Tracheal epithelial cell (primary cell): Measurements from ENCODE around the gene CREM. TPM values are rescaled to one million over a fixed set of nuclear protein-coding genes. Genes with fewer than 3 reads are reported as not detected.

Source experiments
- total RNA-seq: library from RNA; depleted of rRNA; stranded (reverse); fragments of >200 nt; gene quantifications from 2 replicates; pipeline ENCODE4 v1.2.1, GENCODE V29; 2014

CREM gene
- total RNA-seq, result 14.5 and 19.6 TPM in 2 replicates

DNA sequence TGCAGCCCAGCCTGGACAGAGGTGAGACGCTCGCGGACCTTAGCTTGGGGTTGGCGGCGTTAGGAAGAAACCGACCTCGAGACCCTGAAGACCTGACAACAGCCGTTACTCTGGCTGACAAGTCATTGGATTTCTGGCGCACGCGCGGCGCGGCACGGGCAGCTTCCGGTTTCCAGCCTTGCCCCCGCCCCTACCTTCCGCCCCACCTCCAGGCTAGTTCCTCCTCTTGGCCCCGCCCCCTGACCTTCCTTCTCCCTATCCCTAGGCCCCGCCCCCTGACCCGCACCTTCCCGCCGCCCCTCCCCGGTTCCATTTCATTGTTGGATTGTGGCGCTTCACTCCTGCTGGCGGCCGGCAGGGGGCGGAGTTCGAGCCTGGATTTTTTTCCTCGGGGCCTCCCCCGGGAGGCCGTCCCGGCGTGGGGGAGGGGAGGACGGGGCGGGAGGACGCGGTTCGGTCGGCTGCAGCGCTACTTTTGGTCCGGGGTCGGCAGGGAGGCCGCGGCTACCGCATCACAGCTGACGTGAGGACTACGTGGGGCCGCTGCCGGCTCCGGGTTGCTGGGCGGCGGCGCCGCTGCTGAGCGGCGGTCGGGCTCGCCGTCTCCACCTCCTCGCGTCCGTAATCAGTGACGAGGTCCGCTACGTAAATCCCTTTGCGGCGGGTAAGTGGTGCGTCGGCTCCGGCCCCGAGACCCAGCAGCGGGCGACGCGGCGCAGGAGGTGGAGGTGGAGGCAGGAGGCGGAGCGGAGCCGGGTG is at the start of gene CREM:
Gene CREM, plus strand, starts transcription at position 317 of the 759 bp plus-strand sequence. CDS start 10,990 bp downstream, outside the sequence.

DNA sequence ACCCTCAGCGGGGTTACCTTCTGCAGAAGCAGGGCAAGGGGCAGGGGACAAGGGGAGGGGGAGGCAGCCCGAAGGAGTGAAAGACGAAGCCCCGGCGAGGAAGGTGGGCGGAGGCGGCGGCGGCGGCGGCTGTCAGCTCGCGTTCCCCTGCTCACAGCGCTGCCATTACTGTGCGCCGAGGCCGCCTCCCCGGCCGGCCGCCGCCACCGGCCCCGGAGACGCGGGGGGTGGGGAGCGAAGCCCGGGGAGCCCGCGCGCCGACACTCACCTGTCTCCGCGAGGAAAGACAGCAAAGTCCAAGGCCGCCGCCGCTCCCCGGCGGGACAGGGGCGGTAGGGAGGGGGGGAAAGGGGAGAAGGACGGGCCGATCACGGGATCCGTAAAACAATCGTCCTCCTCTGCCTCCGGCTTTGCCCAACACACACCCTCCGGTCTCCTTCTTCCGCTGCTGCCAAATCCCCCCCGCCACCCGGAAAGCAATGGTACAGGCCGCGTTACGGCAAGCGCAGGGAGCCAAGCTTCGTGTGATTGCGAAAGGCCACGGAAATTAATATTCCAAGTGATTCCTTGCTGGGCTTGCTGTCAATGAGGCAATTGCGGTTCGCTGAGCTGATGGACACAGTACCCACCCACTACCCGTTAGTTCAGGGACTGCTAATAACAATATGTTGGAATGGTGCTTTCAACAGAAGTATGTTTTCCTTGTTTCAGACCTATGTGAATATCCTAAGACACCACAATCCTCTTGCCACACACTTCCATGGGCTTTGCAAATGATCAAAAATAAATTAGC is 36.3 kb upstream of the CREM start, which contains the start of gene CUL2:
Gene CUL2, minus strand, starts transcription at position 180 of the 793 bp plus-strand sequence. CDS start 19,024 bp downstream, outside the sequence.

Other genes with a start within 250 kb of the CREM start
- 21.4 and 25.2 TPM in 2 replicates for gene CUL2, start 36.5 kb upstream of the CREM start, total RNA-seq
- gene CCNY, start 209.7 kb downstream of the CREM start, total RNA-seq, result 49.4 and 57.5 TPM in 2 replicates